SK-N-SH (cell line): ENCODE data around the gene RBBP7. TPM values are rescaled to one million over a fixed set of nuclear protein-coding genes. Genes with fewer than 3 reads are reported as not detected.

ENCODE experiments used
- CTCF ChIA-PET: fragments of 300-600, 350-600 bp; formaldehyde crosslinking; extraction: SDS; loops from one replicate; lab custom pipeline; 2021; lab: Yijun Ruan, JAX
- POLR2A ChIA-PET: fragments of 350-600 bp; sonication (Branson Sonifier 250); formaldehyde crosslinking; extraction: SDS; loops from one replicate; lab custom pipeline; 2020; ENCODE audit warnings: antibody characterized with exemption, inconsistent platforms; lab: Yijun Ruan, JAX
- DNase-seq: peaks from one replicate; pipeline ENCODE4 v3.0.0; 2012
- H2AFZ ChIP-seq: fragments of 200-600 bp; sonication (generic); 2 replicates; pipeline ENCODE4 v1.8.1; 2016; ENCODE audit warnings: antibody characterized with exemption, mild to moderate bottlenecking, low read depth
- H3F3A ChIP-seq: fragments of 200-600 bp; sonication (generic); replicated peaks from 2 replicates; pipeline ENCODE3; 2016; ENCODE audit warnings: antibody characterized with exemption, mild to moderate bottlenecking; ENCODE audit not compliant: insufficient read depth
- H3K27ac ChIP-seq, 2 experiments: fragments of 200-500 bp in 1 of 2; fragments of 200-600 bp in 1 of 2; sonication (Bioruptor generic) in 1 of 2; sonication (generic), shearing (Covaris generic) in 1 of 2; 2 replicates each; pipeline versions ENCODE4 v1.5.1 to v1.6.1; 2014 to 2016; ENCODE audit warnings: low read depth in 2 of 2, inconsistent platforms in 1 of 2, low read length in 1 of 2, mild to moderate bottlenecking in 1 of 2, mixed read lengths in 1 of 2
- H3K27me3 ChIP-seq: fragments of 200-600 bp; sonication (generic), shearing (Covaris generic); 2 replicates; pipeline ENCODE4 v1.6.1; 2016; ENCODE audit warnings: mixed run types; ENCODE audit not compliant: insufficient read depth
- H3K36me3 ChIP-seq, 2 experiments: fragments of 200-500 bp in 1 of 2; fragments of 200-600 bp in 1 of 2; sonication (Bioruptor generic) in 1 of 2; sonication (generic) in 1 of 2; replicated peaks in 1 of 2; 2 replicates each; pipeline versions ENCODE3 to v1.5.1; 2014 to 2016; ENCODE audit warnings: low read length in 1 of 2, mild to moderate bottlenecking in 1 of 2; ENCODE audit not compliant: insufficient read depth in 2 of 2, control insufficient read depth in 1 of 2
- H3K4me1 ChIP-seq, 2 experiments: fragments of 200-500 bp in 1 of 2; fragments of 200-600 bp in 1 of 2; sonication (Bioruptor generic) in 1 of 2; sonication (generic), shearing (Covaris generic) in 1 of 2; 2 replicates each; pipeline versions ENCODE4 v1.5.1 to v1.6.1; 2014 to 2016; ENCODE audit warnings: low read depth in 1 of 2, low read length in 1 of 2, mixed run types in 1 of 2; ENCODE audit not compliant: insufficient read depth in 2 of 2, control insufficient read depth in 1 of 2
- H3K4me2 ChIP-seq: fragments of 200-600 bp; sonication (generic), shearing (Covaris generic); 2 replicates; pipeline ENCODE4 v1.6.1; 2017; ENCODE audit warnings: mixed run types
- H3K4me3 ChIP-seq, 2 experiments: fragments of 200-500 bp in 1 of 2; fragments of 200-600 bp in 1 of 2; sonication (Bioruptor generic) in 1 of 2; sonication (generic), shearing (Covaris generic) in 1 of 2; 2 replicates each; pipeline versions ENCODE4 v1.5.1 to v1.8.1; 2014 to 2016; ENCODE audit warnings: low read depth in 2 of 2, inconsistent platforms in 1 of 2, low read length in 1 of 2, mild to moderate bottlenecking in 1 of 2, mixed read lengths in 1 of 2, moderate library complexity in 1 of 2
- H3K79me2 ChIP-seq: fragments of 200-600 bp; sonication (generic); 2 replicates; pipeline ENCODE4 v1.8.1; 2017; ENCODE audit warnings: mild to moderate bottlenecking; ENCODE audit not compliant: insufficient read depth
- H3K9ac ChIP-seq: fragments of 200-600 bp; sonication (generic); 2 replicates; pipeline ENCODE4 v1.6.1; 2017; ENCODE audit warnings: mixed run types
- H3K9me2 ChIP-seq: fragments of 200-600 bp; sonication (generic); 2 replicates; pipeline ENCODE4 v1.6.1; 2017; ENCODE audit warnings: mixed run types
- H3K9me3 ChIP-seq: fragments of 200-600 bp; sonication (generic); 2 replicates; pipeline ENCODE4 v1.6.1; 2017; ENCODE audit warnings: mixed run types, mild to moderate bottlenecking, moderate library complexity
- H4K20me1 ChIP-seq: fragments of 200-600 bp; sonication (generic); 2 replicates; pipeline ENCODE4 v1.6.1; 2017; ENCODE audit warnings: mild to moderate bottlenecking, mixed run types; ENCODE audit not compliant: insufficient read depth
- CHD2 ChIP-seq: fragments of 150-350 bp; IDR thresholded peaks from 2 replicates; pipeline ENCODE4 v1.6.1; 2018; ENCODE audit warnings: low read length; ENCODE audit not compliant: partially characterized antibody
- ELF1 ChIP-seq: IDR thresholded peaks from 2 replicates; pipeline ENCODE4 v1.4.0; 2012
- GATA2 ChIP-seq: sonication (generic); formaldehyde crosslinking; IDR thresholded peaks from 2 replicates; pipeline ENCODE4 v1.5.0; 2020; ENCODE audit warnings: mild to moderate bottlenecking, missing genetic modification reagents
- MAX ChIP-seq: IDR thresholded peaks from 2 replicates; pipeline ENCODE4 v1.4.0; 2012; ENCODE audit warnings: low read depth
- MEF2A ChIP-seq: IDR thresholded peaks from 2 replicates; pipeline ENCODE4 v1.4.0; 2012; ENCODE audit warnings: low read depth, borderline replicate concordance
- MXI1 ChIP-seq: IDR thresholded peaks from 2 replicates; pipeline ENCODE4 v1.6.1; 2012; ENCODE audit warnings: mild to moderate bottlenecking, low read depth, low read length, improper control_type of control experiment
- NFIC ChIP-seq: IDR thresholded peaks from 2 replicates; pipeline ENCODE4 v1.4.0; 2012; ENCODE audit warnings: borderline replicate concordance
- RCOR1 ChIP-seq: fragments of 150-350 bp; IDR thresholded peaks from 2 replicates; pipeline ENCODE4 v1.6.1; 2017; ENCODE audit warnings: antibody characterized with exemption, low read length
- REST ChIP-seq: IDR thresholded peaks from 2 replicates; pipeline ENCODE4 v1.6.1; 2012; ENCODE audit warnings: mild to moderate bottlenecking, low read depth, low read length, moderate library complexity
- SIN3A ChIP-seq: IDR thresholded peaks from 2 replicates; pipeline ENCODE4 v1.6.1; 2012; ENCODE audit warnings: low read depth, mild to moderate bottlenecking, low read length, moderate library complexity, borderline replicate concordance
- TCF12 ChIP-seq: IDR thresholded peaks from 2 replicates; pipeline ENCODE4 v1.4.0; 2012
- USF2 ChIP-seq: fragments of 150-350 bp; IDR thresholded peaks from 2 replicates; pipeline ENCODE4 v1.6.1; 2017; ENCODE audit warnings: antibody characterized with exemption, low read length, low read depth, borderline replicate concordance
- YY1 ChIP-seq: IDR thresholded peaks from 2 replicates; pipeline ENCODE4 v1.4.0; 2012; ENCODE audit warnings: low read depth, mild to moderate bottlenecking
- WGBS: methylation state at CpG from one replicate; pipeline ENCODE4 v1.1.6; 2017; ENCODE audit warnings: low lambda C conversion rate; 5-methylcytosine and 5-hydroxymethylcytosine counted together
- polyA plus RNA-seq, 3 experiments: library from polyadenylated mRNA; depleted of rRNA; stranded (reverse); fragments of >200 nt; gene quantifications; 2 replicates each; pipeline ENCODE4 v1.2.3, GENCODE V29; 2012
- TF ChIP-seq, protein P1 (sequence below): IDR thresholded peaks from 2 replicates; pipeline ENCODE4 v1.4.0; 2012; ENCODE audit warnings: low read depth, borderline replicate concordance

The RBBP7 gene
- polyA plus RNA-seq, 1 of the 3 experiments (the other 2 are of a cell fraction): 172 TPM

DNA sequence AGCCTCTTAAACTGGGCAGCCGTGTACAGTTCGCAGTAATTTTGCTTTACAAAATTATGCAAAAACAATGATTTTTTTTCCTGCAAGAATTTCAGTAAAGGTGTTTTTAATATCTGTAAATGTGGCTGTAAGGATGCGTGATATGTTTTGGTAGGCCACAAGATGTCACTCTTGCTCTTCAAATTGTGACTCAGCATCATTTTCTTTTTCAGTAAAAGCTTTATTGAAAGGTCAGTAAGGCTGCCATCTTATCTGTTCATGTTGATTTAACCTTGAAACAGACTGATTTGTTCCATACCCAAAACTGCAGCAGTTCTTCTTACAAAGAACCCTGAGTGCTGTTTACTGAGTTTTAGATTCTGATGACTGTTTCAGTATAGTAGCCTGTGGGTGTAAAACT lies 44.0 kb downstream of the RBBP7 start (continued):
- TF ChIP-seq REST (no peak), GATA2 (CRISPR knock-in tag) (no peak), MEF2A (no peak), NFIC (no peak), TCF12 (0 out of 2 replicates have a peak, but pooled peaks have one; percentile 19), MXI1 (no peak), SIN3A (no peak), MAX (no peak)
- TF ChIP-seq, protein P1, sequence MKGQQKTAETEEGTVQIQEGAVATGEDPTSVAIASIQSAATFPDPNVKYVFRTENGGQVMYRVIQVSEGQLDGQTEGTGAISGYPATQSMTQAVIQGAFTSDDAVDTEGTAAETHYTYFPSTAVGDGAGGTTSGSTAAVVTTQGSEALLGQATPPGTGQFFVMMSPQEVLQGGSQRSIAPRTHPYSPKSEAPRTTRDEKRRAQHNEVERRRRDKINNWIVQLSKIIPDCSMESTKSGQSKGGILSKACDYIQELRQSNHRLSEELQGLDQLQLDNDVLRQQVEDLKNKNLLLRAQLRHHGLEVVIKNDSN: no peak

- 58% methylated on average over 8 of the region's 8 CpGs for WGBS
- Histone ChIP-seq H3K4me2 (no peak overlapping the region), H3K27me3 (no peaks in the 10 kb centered on the region), H3K27ac (peak overlapping the region; percentile 54 to 81), H3F3A (peaks cover 42% of the 10 kb centered on the region), H3K36me3 (peaks cover 23 to 30% of the 10 kb centered on the region in 2 experiments), H3K4me1 (peaks cover 11 to 23% of the 10 kb centered on the region in 2 experiments; a peak in 2 of 4 replicates), H3K79me2 (peaks cover 8% of the 10 kb centered on the region; the same call in 1 of the 2 replicates), H3K4me3 (no peak overlapping the region), H3K9ac (peak overlapping the region; percentile 27; the same call in 1 of the 2 replicates), H3K9me2 (no peaks in the 10 kb centered on the region), H3K9me3 (no peaks in the 10 kb centered on the region), H2AFZ (no peak overlapping the region), H4K20me1 (no peaks in the 10 kb centered on the region)
- TF ChIP-seq USF2 (no peak), CHD2 (peak; percentile 25), RCOR1 (0 out of 2 replicates have a peak, but pooled peaks have one; percentile 12), YY1 (no peak), ELF1 (no peak), MXI1 (peak; percentile 49), MEF2A (no peak), GATA2 (CRISPR knock-in tag) (0 out of 2 replicates have a peak, but pooled peaks have one; percentile 1)
- CTCF ChIA-PET: interaction anchor here (1.0 to 6.6 kb wide), 28 partner anchors 8 to 864 kb away, joined by 3 to 74 read pairs (median 5); no protein-coding TSS in a partner anchor
- POLR2A ChIA-PET: interaction anchor here (0.7 to 1.1 kb wide), 3 partner anchors 54 to 387 kb away, joined by 3 to 7 read pairs (median 4); no protein-coding TSS in a partner anchor
- DNase-seq: peak; percentile 29
These were observed 44.7 kb downstream of the RBBP7 start for GRCh38 chrX:16825264-16826035.
